Measurements from ENCODE around the gene TPRG1.
A peak's percentile ranks its signal among the peaks of the same experiment; 100 is the strongest.

Gene TPRG1

DNA sequence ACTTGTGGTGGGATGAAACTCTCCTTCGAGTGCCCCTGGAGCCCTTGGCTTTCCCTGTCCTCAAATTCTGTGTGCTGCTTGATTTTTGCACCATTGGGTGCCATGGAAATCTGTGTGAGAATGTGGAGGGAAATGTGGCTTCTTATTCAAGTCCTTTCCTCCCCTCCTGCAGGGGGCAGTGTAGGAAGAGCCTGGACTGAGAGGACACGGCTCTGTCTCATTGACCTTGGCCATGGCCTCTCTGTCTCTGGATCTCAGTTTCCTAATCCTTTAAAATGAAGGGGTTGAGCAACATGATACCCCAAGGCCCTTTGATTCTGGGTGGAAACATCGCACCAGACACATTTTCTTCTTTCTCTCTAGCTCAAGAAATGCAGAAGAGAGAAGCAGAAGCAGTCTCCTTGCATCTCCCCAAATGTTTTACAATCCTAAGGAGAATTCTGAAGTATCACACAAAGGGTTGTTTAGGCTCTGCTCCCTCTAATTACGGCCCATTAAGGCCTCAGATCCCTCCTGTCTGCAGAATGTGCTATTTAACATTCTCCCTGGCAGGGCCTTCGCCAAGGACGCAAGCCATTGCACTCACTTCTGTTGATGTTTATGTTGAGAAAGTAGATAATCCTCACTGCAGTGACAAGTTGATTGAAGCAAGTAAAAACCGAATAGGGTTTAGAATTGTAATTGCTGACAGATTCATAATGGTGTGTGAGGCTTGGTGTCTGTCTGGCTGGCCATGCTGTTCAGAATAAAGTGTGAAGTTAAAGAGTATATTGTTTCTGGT is 169.1 kb downstream of the TPRG1 start:
- no peak overlapping the region for H3K4me3 ChIP-seq (ENCODE audit: insufficient read depth, low read length, poor library complexity, severe bottlenecking)
- no peaks in the 10 kb centered on the region for H3K27me3 ChIP-seq (ENCODE audit: low read length)
- no peaks in the 10 kb centered on the region for H3K36me3 ChIP-seq (ENCODE audit: low read length)
- no peaks in the 10 kb centered on the region for H3K79me2 ChIP-seq (ENCODE audit: insufficient read depth, low read length)
- no peaks in the 10 kb centered on the region for H4K20me1 ChIP-seq (ENCODE audit: low read depth, low read length)
- no peaks in the 10 kb centered on the region for H3K9me3 ChIP-seq (ENCODE audit: insufficient read depth, low read length)
- H3K9ac ChIP-seq (ENCODE audit: low read length) = no peak overlapping the region
- H3K27ac ChIP-seq (ENCODE audit: low read depth, low read length) = no peak overlapping the region
- TF ChIP-seq EZH2phosphoT487 (conservative IDR thresholded peaks at IDR 0.05; ENCODE audit: low read length) = no peak
- TF ChIP-seq, protein P1, sequence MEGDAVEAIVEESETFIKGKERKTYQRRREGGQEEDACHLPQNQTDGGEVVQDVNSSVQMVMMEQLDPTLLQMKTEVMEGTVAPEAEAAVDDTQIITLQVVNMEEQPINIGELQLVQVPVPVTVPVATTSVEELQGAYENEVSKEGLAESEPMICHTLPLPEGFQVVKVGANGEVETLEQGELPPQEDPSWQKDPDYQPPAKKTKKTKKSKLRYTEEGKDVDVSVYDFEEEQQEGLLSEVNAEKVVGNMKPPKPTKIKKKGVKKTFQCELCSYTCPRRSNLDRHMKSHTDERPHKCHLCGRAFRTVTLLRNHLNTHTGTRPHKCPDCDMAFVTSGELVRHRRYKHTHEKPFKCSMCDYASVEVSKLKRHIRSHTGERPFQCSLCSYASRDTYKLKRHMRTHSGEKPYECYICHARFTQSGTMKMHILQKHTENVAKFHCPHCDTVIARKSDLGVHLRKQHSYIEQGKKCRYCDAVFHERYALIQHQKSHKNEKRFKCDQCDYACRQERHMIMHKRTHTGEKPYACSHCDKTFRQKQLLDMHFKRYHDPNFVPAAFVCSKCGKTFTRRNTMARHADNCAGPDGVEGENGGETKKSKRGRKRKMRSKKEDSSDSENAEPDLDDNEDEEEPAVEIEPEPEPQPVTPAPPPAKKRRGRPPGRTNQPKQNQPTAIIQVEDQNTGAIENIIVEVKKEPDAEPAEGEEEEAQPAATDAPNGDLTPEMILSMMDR (IDR thresholded peaks at IDR 0.05; ENCODE audit: insufficient read depth, low read length, poor library complexity, severe bottlenecking) = peak; percentile 25
- no peaks in the 10 kb centered on the region for H3F3A ChIP-seq (ENCODE audit: insufficient read depth)
- H3K9me2 ChIP-seq (replicated peaks; ENCODE audit: insufficient read depth, low read length) = no peaks in the 10 kb centered on the region
- no peak overlapping the region for H3K4me2 ChIP-seq (ENCODE audit: low read depth, low read length, poor library complexity, severe bottlenecking)
- H2AFZ ChIP-seq (ENCODE audit: low read depth, low read length, severe bottlenecking) = no peak overlapping the region

DNA sequence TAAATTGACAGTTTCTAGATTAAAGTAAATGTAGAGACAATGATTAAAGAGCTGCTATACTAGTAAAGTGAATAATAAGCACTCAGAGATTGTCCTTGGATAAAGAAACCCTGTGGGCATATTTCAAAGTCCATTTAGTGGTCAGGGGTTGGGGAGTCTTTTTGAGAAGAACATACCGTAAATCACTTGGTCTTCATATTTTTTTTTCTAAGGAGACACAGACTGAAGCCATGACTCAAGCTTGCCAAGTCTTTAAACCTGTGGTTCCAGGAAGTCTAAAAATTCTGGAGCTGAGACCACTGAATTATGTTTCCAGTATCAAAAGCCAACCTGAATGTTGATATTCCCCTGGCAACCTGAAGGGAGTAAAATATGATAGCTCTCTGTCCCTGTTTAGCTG is 171.0 kb downstream of the TPRG1 start:
- H3K36me3 ChIP-seq (ENCODE audit: low read length) = no peaks in the 10 kb centered on the region
- H4K20me1 ChIP-seq (ENCODE audit: low read depth, low read length) = no peaks in the 10 kb centered on the region

DNA sequence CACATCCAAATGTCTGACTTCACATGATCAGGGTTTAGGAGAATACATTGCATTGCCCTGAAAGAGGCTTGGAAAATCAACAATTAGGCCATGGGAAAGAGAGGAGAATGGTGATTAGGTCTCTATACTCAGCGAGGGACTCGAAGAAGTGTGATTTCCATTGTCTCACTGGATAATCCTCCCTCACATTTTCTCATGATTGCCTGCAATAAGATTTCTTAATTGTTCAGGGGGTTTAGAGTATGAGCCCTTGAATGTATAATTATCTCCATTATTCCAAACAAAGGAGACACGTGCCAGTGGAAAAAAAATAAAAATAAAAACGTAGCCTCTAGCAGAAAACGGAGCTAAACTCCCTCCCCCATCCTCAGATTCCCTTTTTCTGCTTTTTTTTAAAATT is 173.2 kb downstream of the TPRG1 start:
- Histone ChIP-seq H2AFZ (ENCODE audit: low read depth, low read length, severe bottlenecking) (no peak overlapping the region), H3K79me2 (ENCODE audit: insufficient read depth, low read length) (no peaks in the 10 kb centered on the region), H3F3A (ENCODE audit: insufficient read depth) (no peaks in the 10 kb centered on the region), H3K9ac (ENCODE audit: low read length) (no peak overlapping the region), H4K20me1 (ENCODE audit: low read depth, low read length) (no peaks in the 10 kb centered on the region), H3K36me3 (ENCODE audit: low read length) (no peaks in the 10 kb centered on the region), H3K9me2 (replicated peaks; ENCODE audit: insufficient read depth, low read length) (no peaks in the 10 kb centered on the region), H3K4me3 (ENCODE audit: insufficient read depth, low read length, poor library complexity, severe bottlenecking) (no peak overlapping the region), H3K27ac (ENCODE audit: low read depth, low read length) (no peak overlapping the region), H3K27me3 (ENCODE audit: low read length) (no peaks in the 10 kb centered on the region), H3K4me2 (ENCODE audit: low read depth, low read length, poor library complexity, severe bottlenecking) (no peak overlapping the region), H3K9me3 (ENCODE audit: insufficient read depth, low read length) (no peaks in the 10 kb centered on the region)
- TF ChIP-seq EZH2phosphoT487 (conservative IDR thresholded peaks at IDR 0.05; ENCODE audit: low read length) = no peak

More for the DNA sequence above, 171.0 kb downstream of the TPRG1 start:
- Histone ChIP-seq H3F3A (ENCODE audit: insufficient read depth) (no peaks in the 10 kb centered on the region), H3K9ac (ENCODE audit: low read length) (no peak overlapping the region), H3K79me2 (ENCODE audit: insufficient read depth, low read length) (no peaks in the 10 kb centered on the region), H3K4me2 (ENCODE audit: low read depth, low read length, poor library complexity, severe bottlenecking) (no peak overlapping the region), H3K27ac (ENCODE audit: low read depth, low read length) (no peak overlapping the region), H3K9me3 (ENCODE audit: insufficient read depth, low read length) (no peaks in the 10 kb centered on the region), H2AFZ (ENCODE audit: low read depth, low read length, severe bottlenecking) (no peak overlapping the region), H3K27me3 (ENCODE audit: low read length) (no peaks in the 10 kb centered on the region), H3K9me2 (replicated peaks; ENCODE audit: insufficient read depth, low read length) (no peaks in the 10 kb centered on the region), H3K4me3 (ENCODE audit: insufficient read depth, low read length, poor library complexity, severe bottlenecking) (no peak overlapping the region)
- TF ChIP-seq EZH2phosphoT487 (conservative IDR thresholded peaks at IDR 0.05; ENCODE audit: low read length) = no peak
- TF ChIP-seq, protein P1 (IDR thresholded peaks at IDR 0.05; ENCODE audit: insufficient read depth, low read length, poor library complexity, severe bottlenecking) = no peak

DNA sequence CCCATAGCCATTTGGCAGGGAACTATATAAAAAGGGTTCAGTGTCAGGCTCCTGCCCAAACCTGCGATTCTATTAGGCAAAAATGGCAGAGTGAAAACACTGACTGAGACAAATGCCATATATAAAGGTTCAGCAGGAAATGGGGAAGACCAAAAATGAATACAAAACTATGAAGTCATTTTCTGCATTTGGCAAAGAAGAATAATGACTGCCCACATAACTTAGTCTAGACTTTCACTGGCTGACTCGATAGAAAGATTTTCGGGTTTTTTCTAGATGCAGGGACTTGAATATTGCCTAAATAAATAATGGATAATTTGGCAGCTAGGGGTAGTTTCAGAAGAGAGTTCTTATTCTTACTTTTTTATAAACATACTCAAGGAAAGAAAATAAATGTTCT is 178.0 kb downstream of the TPRG1 start:
- Histone ChIP-seq H3F3A (ENCODE audit: insufficient read depth) (no peaks in the 10 kb centered on the region), H2AFZ (ENCODE audit: low read depth, low read length, severe bottlenecking) (no peak overlapping the region), H3K4me2 (ENCODE audit: low read depth, low read length, poor library complexity, severe bottlenecking) (no peak overlapping the region), H3K9me2 (replicated peaks; ENCODE audit: insufficient read depth, low read length) (no peaks in the 10 kb centered on the region), H3K36me3 (ENCODE audit: low read length) (no peaks in the 10 kb centered on the region), H3K27me3 (ENCODE audit: low read length) (no peaks in the 10 kb centered on the region), H3K27ac (ENCODE audit: low read depth, low read length) (no peak overlapping the region), H3K4me3 (ENCODE audit: insufficient read depth, low read length, poor library complexity, severe bottlenecking) (no peak overlapping the region), H4K20me1 (ENCODE audit: low read depth, low read length) (no peaks in the 10 kb centered on the region), H3K9me3 (ENCODE audit: insufficient read depth, low read length) (no peaks in the 10 kb centered on the region), H3K9ac (ENCODE audit: low read length) (no peak overlapping the region), H3K79me2 (ENCODE audit: insufficient read depth, low read length) (no peaks in the 10 kb centered on the region)
- TF ChIP-seq EZH2phosphoT487 (conservative IDR thresholded peaks at IDR 0.05; ENCODE audit: low read length) = no peak
- TF ChIP-seq, protein P1 (IDR thresholded peaks at IDR 0.05; ENCODE audit: insufficient read depth, low read length, poor library complexity, severe bottlenecking) = no peak

All from SU-DHL-6 (cell line).